T-helper 1 cell treated with Interleukin-12 subunit alpha and Interleukin-12 subunit beta and Interleukin-4 antibody, amounts not matched to agents 30 μg/mL and 1 μg/mL, for 36 hours (primary cell): Measurements from ENCODE around the gene ITGBL1.
"Not testable (repeated sequence)": the region's sequence is repeated elsewhere in the genome, so short reads cannot be mapped to it uniquely, and the experiment has no call there.

Experiments used
- H3K27ac Mint-ChIP-seq: one replicate; pipeline ENCODE4 v1.8.0; 2021; ENCODE audit warnings: mild to moderate bottlenecking, mixed read lengths
- H3K27me3 Mint-ChIP-seq: one replicate; pipeline ENCODE4 v1.8.0; 2021; ENCODE audit warnings: low read depth, mixed read lengths
- H3K36me3 Mint-ChIP-seq: one replicate; pipeline ENCODE4 v1.8.0; 2021; ENCODE audit warnings: low read depth, mixed read lengths
- H3K4me1 Mint-ChIP-seq: one replicate; pipeline ENCODE4 v1.8.0; 2021; ENCODE audit warnings: low read depth, mixed read lengths
- H3K4me3 Mint-ChIP-seq: one replicate; pipeline ENCODE4 v1.8.0; 2021; ENCODE audit warnings: mild to moderate bottlenecking, moderate library complexity, mixed read lengths
- H3K9me3 Mint-ChIP-seq: one replicate; pipeline ENCODE4 v1.8.0; 2021; ENCODE audit warnings: mixed read lengths

The ITGBL1 gene

GRCh38 chr13:101512650-101513049 lies 60.2 kb downstream of the ITGBL1 start:
- Mint-ChIP-seq H3K9me3 (no peaks in the 10 kb centered on the region), H3K27ac (no peak overlapping the region), H3K27me3 (peaks cover 11% of the 10 kb centered on the region), H3K4me1 (peaks cover 2% of the 10 kb centered on the region), H3K36me3 (no peaks in the 10 kb centered on the region), H3K4me3 (no peak overlapping the region)

DNA sequence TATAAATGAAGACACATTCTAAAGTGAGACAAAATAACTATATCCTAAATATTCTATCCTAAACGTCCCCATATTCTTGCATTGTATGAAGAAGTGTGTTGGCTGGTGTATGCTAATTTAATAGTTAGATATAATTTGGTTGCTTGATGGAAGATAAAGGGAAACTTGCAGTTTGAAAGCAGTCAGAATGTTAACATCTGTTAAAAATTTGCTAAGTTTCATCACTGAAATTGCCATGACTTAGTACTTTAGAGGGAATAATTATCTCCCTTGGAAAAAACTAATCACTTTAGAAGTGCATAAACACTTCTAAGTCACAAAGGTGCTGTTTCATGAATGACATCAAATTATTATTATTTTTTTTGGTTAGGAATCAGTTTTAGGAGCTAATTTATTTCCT lies 61.6 kb downstream of the ITGBL1 start:
- H3K4me1 Mint-ChIP-seq = peaks cover 2% of the 10 kb centered on the region
- no peaks in the 10 kb centered on the region for H3K9me3 Mint-ChIP-seq
- no peaks in the 10 kb centered on the region for H3K36me3 Mint-ChIP-seq
- peaks cover 11% of the 10 kb centered on the region for H3K27me3 Mint-ChIP-seq
- no peak overlapping the region for H3K4me3 Mint-ChIP-seq
- H3K27ac Mint-ChIP-seq = no peak overlapping the region

GRCh38 chr13:101514695-101515275 lies 62.3 kb downstream of the ITGBL1 start:
- Mint-ChIP-seq H3K4me3 (no peak overlapping the region), H3K27me3 (peaks cover 11% of the 10 kb centered on the region), H3K36me3 (no peaks in the 10 kb centered on the region), H3K27ac (no peak overlapping the region), H3K9me3 (no peaks in the 10 kb centered on the region), H3K4me1 (peaks cover 2% of the 10 kb centered on the region)

DNA sequence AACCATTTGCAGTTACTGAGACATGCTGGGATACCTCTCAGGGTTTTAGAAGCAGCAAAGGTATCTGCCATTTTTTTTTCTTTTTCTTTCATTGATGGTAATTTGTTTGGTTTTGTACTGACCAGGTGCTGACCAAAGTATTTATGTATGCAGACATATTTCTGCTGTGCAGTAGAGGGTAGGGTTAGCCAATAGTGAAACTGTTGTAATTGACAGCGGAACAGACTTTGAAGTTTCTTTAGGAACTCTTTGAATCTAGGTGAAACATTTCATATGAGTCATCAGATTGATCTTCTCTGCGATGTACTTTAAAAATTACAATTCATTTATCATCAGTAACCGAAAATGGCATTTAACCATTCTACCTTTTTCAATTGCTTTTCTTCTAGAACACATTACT lies 63.0 kb downstream of the ITGBL1 start:
- no peaks in the 10 kb centered on the region for H3K36me3 Mint-ChIP-seq
- H3K27ac Mint-ChIP-seq = no peak overlapping the region
- no peak overlapping the region for H3K4me3 Mint-ChIP-seq
- no peaks in the 10 kb centered on the region for H3K9me3 Mint-ChIP-seq
- H3K4me1 Mint-ChIP-seq = peaks cover 6% of the 10 kb centered on the region
- H3K27me3 Mint-ChIP-seq = peaks cover 11% of the 10 kb centered on the region

DNA sequence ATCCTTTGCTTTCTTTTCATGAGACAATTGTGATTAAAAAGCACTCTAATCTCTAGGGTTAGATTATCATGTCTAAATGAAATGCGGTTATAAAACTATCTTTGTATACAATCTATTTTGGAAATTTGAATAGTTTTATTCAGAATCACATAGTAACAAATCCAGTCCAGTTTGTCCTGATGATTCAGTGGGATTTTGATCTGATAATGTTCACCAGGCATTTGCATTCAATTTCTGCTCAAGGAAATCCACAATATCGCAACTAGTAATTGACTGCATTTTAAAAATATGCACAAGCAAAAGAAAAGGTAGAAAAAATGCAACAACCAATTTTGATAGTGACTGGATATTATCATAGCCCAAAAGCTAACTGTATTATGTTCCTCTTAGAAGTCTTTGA lies 63.8 kb downstream of the ITGBL1 start:
- H3K4me1 Mint-ChIP-seq = peaks cover 14% of the 10 kb centered on the region
- H3K36me3 Mint-ChIP-seq = no peaks in the 10 kb centered on the region
- peaks cover 11% of the 10 kb centered on the region for H3K27me3 Mint-ChIP-seq
- H3K27ac Mint-ChIP-seq = no peak overlapping the region
- no peak overlapping the region for H3K4me3 Mint-ChIP-seq
- peaks cover 4% of the 10 kb centered on the region for H3K9me3 Mint-ChIP-seq

GRCh38 chr13:101520672-101521071 lies 68.2 kb downstream of the ITGBL1 start:
- Mint-ChIP-seq H3K4me1 (peaks cover 15% of the 10 kb centered on the region), H3K27ac (no peak overlapping the region), H3K36me3 (no peaks in the 10 kb centered on the region), H3K9me3 (peaks cover 5% of the 10 kb centered on the region), H3K27me3 (peaks cover 10% of the 10 kb centered on the region), H3K4me3 (no peak overlapping the region)

DNA sequence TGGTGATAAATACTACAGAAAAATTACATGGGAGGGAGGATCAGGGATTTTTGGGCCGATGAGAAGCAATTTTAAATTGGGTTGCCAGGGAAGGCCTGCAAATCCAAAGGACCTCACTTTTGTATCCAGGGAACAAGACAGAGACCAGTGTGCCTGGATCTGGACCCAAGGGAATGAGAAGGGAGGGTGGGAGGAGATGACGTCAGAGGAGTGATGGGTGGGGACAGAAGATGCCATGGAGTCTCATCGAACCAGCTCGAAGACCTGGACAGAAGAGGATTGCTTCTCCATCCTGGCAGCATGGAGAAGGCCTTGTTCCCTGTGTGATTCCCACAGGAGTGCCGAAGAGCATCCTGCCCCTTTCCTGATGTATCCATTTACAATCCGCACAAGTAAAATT lies 68.9 kb downstream of the ITGBL1 start:
- Mint-ChIP-seq H3K4me3 (no peak overlapping the region), H3K9me3 (peaks cover 5% of the 10 kb centered on the region), H3K27me3 (peaks cover 10% of the 10 kb centered on the region), H3K4me1 (peaks cover 15% of the 10 kb centered on the region), H3K27ac (no peak overlapping the region), H3K36me3 (no peaks in the 10 kb centered on the region)

GRCh38 chr13:101522607-101523006 lies 70.1 kb downstream of the ITGBL1 start:
- H3K9me3 Mint-ChIP-seq = peaks cover 5% of the 10 kb centered on the region
- H3K4me1 Mint-ChIP-seq = peaks cover 15% of the 10 kb centered on the region
- no peak overlapping the region for H3K27ac Mint-ChIP-seq
- H3K4me3 Mint-ChIP-seq = no peak overlapping the region
- H3K36me3 Mint-ChIP-seq = no peaks in the 10 kb centered on the region
- peaks cover 7% of the 10 kb centered on the region for H3K27me3 Mint-ChIP-seq

- Mint-ChIP-seq H3K36me3 (no peaks in the 10 kb centered on the region), H3K9me3 (peaks cover 5% of the 10 kb centered on the region), H3K27ac (no peak overlapping the region), H3K4me3 (no peak overlapping the region), H3K4me1 (peaks cover 15% of the 10 kb centered on the region), H3K27me3 (peaks cover 7% of the 10 kb centered on the region)
These were observed 71.0 kb downstream of the ITGBL1 start for GRCh38 chr13:101523154-101524131.

- peaks cover 13% of the 10 kb centered on the region for H3K27me3 Mint-ChIP-seq
- H3K36me3 Mint-ChIP-seq = no peaks in the 10 kb centered on the region
- H3K9me3 Mint-ChIP-seq = no peaks in the 10 kb centered on the region
- no peak overlapping the region for H3K27ac Mint-ChIP-seq
- H3K4me3 Mint-ChIP-seq = no peak overlapping the region
- H3K4me1 Mint-ChIP-seq = no peaks in the 10 kb centered on the region
These were observed 74.7 kb downstream of the ITGBL1 start for GRCh38 chr13:101527130-101527529.

- Mint-ChIP-seq H3K4me3 (no peak overlapping the region), H3K9me3 (no peaks in the 10 kb centered on the region), H3K27ac (no peak overlapping the region), H3K27me3 (peaks cover 6% of the 10 kb centered on the region), H3K36me3 (no peaks in the 10 kb centered on the region), H3K4me1 (no peaks in the 10 kb centered on the region)
These were observed 76.9 kb downstream of the ITGBL1 start for GRCh38 chr13:101529422-101529821.

DNA sequence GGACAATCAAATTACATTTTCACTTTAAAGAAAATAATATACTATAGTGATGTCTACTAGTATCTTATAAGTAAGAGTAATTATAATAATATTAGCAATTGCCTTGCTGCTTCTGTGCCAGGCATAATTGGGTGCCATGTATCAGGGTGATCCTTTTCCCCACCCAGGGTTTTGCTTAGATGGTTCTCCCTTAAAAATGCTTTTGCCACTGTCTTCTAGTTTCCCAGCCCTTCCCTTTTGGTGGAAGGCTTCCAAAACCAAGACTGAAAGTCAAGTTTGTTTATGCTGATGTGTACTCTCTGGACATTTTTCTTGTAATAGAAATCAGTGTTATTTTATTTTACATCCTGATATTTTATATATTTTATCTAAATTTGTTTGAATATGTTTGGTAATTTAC lies 77.8 kb downstream of the ITGBL1 start:
- H3K36me3 Mint-ChIP-seq = no peaks in the 10 kb centered on the region
- H3K4me3 Mint-ChIP-seq = no peak overlapping the region
- no peaks in the 10 kb centered on the region for H3K9me3 Mint-ChIP-seq
- peaks cover 6% of the 10 kb centered on the region for H3K27me3 Mint-ChIP-seq
- H3K4me1 Mint-ChIP-seq = no peaks in the 10 kb centered on the region
- H3K27ac Mint-ChIP-seq = no peak overlapping the region

- Mint-ChIP-seq H3K27me3 (no peaks in the 10 kb centered on the region), H3K27ac (no peak overlapping the region), H3K36me3 (no peaks in the 10 kb centered on the region), H3K4me1 (no peaks in the 10 kb centered on the region), H3K4me3 (no peak overlapping the region), H3K9me3 (no peaks in the 10 kb centered on the region)
These were observed 82.8 kb downstream of the ITGBL1 start for GRCh38 chr13:101535192-101535746.

GRCh38 chr13:101536079-101536478 lies 83.6 kb downstream of the ITGBL1 start:
- H3K9me3 Mint-ChIP-seq = no peaks in the 10 kb centered on the region
- H3K27ac Mint-ChIP-seq = no peak overlapping the region
- H3K4me1 Mint-ChIP-seq = no peaks in the 10 kb centered on the region
- H3K36me3 Mint-ChIP-seq = no peaks in the 10 kb centered on the region
- no peak overlapping the region for H3K4me3 Mint-ChIP-seq
- no peaks in the 10 kb centered on the region for H3K27me3 Mint-ChIP-seq

DNA sequence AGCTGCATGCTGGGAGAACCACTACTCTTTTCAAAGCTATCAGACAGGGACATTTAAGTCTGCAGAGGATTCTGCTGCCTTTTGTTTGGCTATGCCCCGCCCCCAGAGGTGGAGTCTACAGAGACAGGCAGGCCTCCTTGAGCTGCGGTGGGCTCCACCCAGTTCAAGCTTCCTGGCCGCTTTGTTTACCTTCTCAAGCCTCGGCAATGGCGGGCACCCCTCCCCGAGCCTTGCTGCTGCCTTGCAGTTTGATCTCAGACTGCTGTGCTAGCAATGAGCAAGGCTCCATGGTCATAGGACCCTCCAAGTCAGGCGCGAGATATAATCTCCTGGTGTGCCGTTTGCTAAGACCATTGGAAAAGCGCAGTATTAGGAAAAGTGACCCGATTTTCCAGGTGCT lies 92.1 kb downstream of the ITGBL1 start:
- H3K36me3 Mint-ChIP-seq, H3K4me3 Mint-ChIP-seq, H3K4me1 Mint-ChIP-seq, H3K27me3 Mint-ChIP-seq, H3K27ac Mint-ChIP-seq, H3K9me3 Mint-ChIP-seq: not testable (repeated sequence)
